Suprapubic skin (tissue), 4 donors: ENCODE data around the gene PRR23E.

ENCODE experiments used
- EP300 ChIP-seq: sonication (generic); formaldehyde crosslinking; IDR thresholded peaks from one replicate; pipeline ENCODE4 v1.6.1; 2017; ENCODE audit warnings: antibody characterized with exemption
- POLR2A ChIP-seq, 2 donors: fragments of 450-650 bp; IDR thresholded peaks; one replicate each; pipeline ENCODE4 v1.6.1; 2017; ENCODE audit warnings: antibody characterized with exemption in 2 of 2, mild to moderate bottlenecking in 2 of 2, moderate library complexity in 2 of 2
- POLR2AphosphoS5 ChIP-seq, 3 donors: sonication (generic); formaldehyde crosslinking; IDR thresholded peaks; one replicate each; pipeline ENCODE4 v1.6.1; 2017; ENCODE audit warnings: antibody characterized with exemption in 3 of 3
- TF ChIP-seq, protein P1 (sequence below), 2 donors: fragments of 200-600 bp in 1 of 2; fragments of 450-650 bp in 1 of 2; sonication (generic) in 1 of 2; IDR thresholded peaks; one replicate each; pipeline ENCODE4 v1.5.1; 2016 to 2019; ENCODE audit warnings: antibody characterized with exemption in 2 of 2, mild to moderate bottlenecking in 1 of 2, moderate library complexity in 1 of 2

DNA sequence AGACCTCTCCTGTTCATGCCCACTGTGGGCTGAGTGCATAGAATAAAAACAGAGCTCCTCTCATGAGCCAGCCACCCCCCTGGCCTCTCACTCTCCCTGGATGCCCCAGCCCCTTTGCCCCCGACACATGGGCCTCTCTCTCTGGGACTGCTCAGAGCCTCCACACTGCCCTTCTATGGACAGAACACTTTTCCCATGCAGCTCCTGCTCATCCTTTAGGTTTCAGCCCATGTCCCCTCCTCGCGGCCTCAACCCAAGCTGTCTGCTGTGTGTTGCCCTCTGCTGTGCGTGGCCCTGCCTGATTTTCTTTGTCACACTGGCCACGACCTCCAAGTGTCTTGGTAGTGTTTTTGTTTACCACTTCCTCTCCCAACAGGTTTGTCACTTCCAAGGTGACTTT lies 20.7 kb upstream of the PRR23E start:
- TF ChIP-seq POLR2AphosphoS5 (IDR thresholded peaks at IDR 0.05), result no peak
- TF ChIP-seq, protein P1, sequence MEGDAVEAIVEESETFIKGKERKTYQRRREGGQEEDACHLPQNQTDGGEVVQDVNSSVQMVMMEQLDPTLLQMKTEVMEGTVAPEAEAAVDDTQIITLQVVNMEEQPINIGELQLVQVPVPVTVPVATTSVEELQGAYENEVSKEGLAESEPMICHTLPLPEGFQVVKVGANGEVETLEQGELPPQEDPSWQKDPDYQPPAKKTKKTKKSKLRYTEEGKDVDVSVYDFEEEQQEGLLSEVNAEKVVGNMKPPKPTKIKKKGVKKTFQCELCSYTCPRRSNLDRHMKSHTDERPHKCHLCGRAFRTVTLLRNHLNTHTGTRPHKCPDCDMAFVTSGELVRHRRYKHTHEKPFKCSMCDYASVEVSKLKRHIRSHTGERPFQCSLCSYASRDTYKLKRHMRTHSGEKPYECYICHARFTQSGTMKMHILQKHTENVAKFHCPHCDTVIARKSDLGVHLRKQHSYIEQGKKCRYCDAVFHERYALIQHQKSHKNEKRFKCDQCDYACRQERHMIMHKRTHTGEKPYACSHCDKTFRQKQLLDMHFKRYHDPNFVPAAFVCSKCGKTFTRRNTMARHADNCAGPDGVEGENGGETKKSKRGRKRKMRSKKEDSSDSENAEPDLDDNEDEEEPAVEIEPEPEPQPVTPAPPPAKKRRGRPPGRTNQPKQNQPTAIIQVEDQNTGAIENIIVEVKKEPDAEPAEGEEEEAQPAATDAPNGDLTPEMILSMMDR (IDR thresholded peaks at IDR 0.05), result no peak
- TF ChIP-seq POLR2A (IDR thresholded peaks at IDR 0.05), result no peak
- TF ChIP-seq EP300, result no peak
